IgD-negative memory B cell (primary cell): ENCODE measurements around the gene NINL. TPM values are rescaled to one million over a fixed set of nuclear protein-coding genes. Genes with fewer than 3 reads are reported as not detected.

ENCODE experiments used
- H3K27ac Mint-ChIP-seq, 3 donors: one replicate each; pipeline ENCODE4 v1.8.0; 2020 to 2022; ENCODE audit warnings: mild to moderate bottlenecking in 3 of 3, mixed read lengths in 3 of 3, moderate library complexity in 1 of 3
- H3K27me3 Mint-ChIP-seq: one replicate; pipeline ENCODE4 v1.8.0; 2021; ENCODE audit warnings: mixed read lengths
- H3K36me3 Mint-ChIP-seq: one replicate; pipeline ENCODE4 v1.8.0; 2020; ENCODE audit warnings: mild to moderate bottlenecking, mixed read lengths
- H3K4me1 Mint-ChIP-seq, 3 donors: one replicate each; pipeline ENCODE4 v1.8.0; 2020 to 2022; ENCODE audit warnings: mixed read lengths in 3 of 3, mild to moderate bottlenecking in 1 of 3
- H3K4me3 Mint-ChIP-seq, 4 donors: one replicate each; pipeline ENCODE4 v1.8.0; 2020 to 2022; ENCODE audit warnings: mild to moderate bottlenecking in 4 of 4, mixed read lengths in 4 of 4, moderate library complexity in 3 of 4
- H3K9me3 Mint-ChIP-seq, 3 donors: one replicate each; pipeline ENCODE4 v1.8.0; 2020 to 2021; ENCODE audit warnings: mixed read lengths in 3 of 3, mild to moderate bottlenecking in 1 of 3
- polyA plus RNA-seq: library from polyadenylated mRNA; unstranded; fragments of 300-500 nt; fragmentation: Illumina TruSeq; gene quantifications from one replicate; pipeline ENCODE4 v1.2.3, GENCODE V29; 2021

The NINL gene
- polyA plus RNA-seq, 1 donor from 2014 or later, result 1.8 TPM

DNA sequence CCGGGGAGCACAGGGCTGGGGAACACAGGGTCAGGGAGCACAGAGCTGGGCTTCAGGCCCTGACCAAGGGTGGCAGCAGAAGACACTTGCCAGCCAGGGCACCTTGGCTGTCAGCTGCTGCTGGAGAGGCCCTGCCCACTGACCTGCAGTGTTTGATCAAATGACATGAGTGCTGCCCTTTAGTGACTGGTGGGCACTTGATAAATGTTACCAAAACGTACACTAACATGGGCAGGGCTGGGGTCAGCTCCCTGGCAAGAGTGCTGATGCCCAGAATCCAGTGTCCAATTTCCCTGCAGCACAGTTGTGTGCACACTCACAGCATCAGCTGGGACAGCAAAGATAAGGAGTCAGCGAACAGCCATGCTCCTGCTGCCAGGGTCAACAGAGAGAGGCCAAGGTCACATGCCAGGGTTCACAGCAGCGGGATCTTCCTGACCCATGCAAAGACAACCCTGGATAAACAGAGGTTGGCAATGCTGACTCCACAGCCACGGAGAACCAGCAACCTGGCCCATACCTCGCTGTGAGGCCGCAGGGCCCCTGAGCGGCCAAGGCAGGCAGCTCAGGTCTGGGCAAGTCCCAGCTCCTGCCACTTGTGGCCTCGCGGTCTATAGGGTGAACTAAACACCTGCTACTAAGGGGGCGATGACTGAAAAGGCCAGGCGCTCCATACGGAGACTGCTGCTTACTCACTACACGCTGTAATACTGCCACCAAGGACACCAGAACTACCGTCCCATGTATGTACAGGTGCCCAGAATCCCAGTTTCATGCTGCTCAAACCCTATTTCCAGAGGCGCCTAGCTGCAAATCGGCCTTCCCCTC is 46.3 kb downstream of the NINL start:
- Mint-ChIP-seq H3K27me3 (peaks cover 2% of the 10 kb centered on the region), H3K9me3 (no peaks in the 10 kb centered on the region), H3K4me3 (peak overlapping the region; percentile 85 to 96 (median 90)), H3K36me3 (peaks cover 2% of the 10 kb centered on the region), H3K27ac (peak overlapping the region in 1 of 3 donors; percentile 39), H3K4me1 (peaks cover 11 to 12% (median 11%) of the 10 kb centered on the region in 3 donors)

DNA sequence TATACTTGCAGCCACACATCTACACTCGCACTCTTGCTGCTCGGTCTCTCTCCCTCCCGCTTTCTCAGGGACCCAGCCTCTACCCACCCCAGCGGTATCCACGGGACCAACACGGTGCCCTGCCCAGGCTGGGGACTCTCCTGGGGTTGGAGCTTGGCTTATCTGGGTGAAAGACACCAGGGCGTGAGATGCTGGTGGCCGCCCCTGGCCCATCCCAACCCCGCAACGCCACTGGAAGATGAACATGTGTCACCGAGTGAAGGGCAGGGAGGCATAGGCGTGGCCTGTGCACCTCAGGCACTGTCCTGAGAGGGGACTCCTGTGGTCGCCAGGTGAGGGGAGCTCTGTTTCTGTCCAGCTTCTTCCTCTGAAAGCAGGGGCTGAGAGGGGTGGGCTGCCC is 47.4 kb downstream of the NINL start:
- peaks cover 2% of the 10 kb centered on the region for H3K36me3 Mint-ChIP-seq
- no peaks in the 10 kb centered on the region for H3K9me3 Mint-ChIP-seq
- H3K27me3 Mint-ChIP-seq, result peaks cover 2% of the 10 kb centered on the region

DNA sequence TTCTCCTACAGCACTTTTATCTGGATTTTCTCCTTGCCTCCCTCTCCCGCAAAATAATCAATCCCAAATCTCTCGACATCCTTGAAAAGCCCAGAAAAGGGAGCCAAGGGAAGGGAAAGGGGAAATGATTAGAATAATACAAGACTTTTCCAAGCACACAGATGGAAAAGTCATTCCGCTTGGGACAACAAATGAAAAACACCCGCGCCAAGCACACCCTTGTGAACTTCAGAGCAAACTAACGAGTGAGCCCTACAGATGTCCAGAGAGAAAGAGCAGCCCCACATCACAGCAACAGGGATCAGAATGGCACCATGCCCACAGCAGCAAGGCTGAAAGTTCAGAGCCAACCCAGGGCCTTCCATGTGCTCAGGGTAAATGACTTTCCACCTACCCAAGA is 49.6 kb downstream of the NINL start:
- no peak overlapping the region for H3K27ac Mint-ChIP-seq
- H3K9me3 Mint-ChIP-seq, result peaks cover 0 to 5% (median 4%) of the 10 kb centered on the region in 3 donors
- H3K36me3 Mint-ChIP-seq, result peaks cover 2% of the 10 kb centered on the region
- H3K4me1 Mint-ChIP-seq, result peaks cover 6 to 8% (median 6%) of the 10 kb centered on the region in 3 donors
- peak overlapping the region in 2 of 4 donors; percentile 47 to 76 for H3K4me3 Mint-ChIP-seq
- peaks cover 9% of the 10 kb centered on the region for H3K27me3 Mint-ChIP-seq

More for the DNA sequence above, 47.4 kb downstream of the NINL start:
- H3K4me3 Mint-ChIP-seq, result peak overlapping the region in 2 of 4 donors; percentile 41 to 76
- peaks cover 11 to 12% (median 11%) of the 10 kb centered on the region in 3 donors for H3K4me1 Mint-ChIP-seq
- H3K27ac Mint-ChIP-seq, result peak overlapping the region in 1 of 3 donors; percentile 25

DNA sequence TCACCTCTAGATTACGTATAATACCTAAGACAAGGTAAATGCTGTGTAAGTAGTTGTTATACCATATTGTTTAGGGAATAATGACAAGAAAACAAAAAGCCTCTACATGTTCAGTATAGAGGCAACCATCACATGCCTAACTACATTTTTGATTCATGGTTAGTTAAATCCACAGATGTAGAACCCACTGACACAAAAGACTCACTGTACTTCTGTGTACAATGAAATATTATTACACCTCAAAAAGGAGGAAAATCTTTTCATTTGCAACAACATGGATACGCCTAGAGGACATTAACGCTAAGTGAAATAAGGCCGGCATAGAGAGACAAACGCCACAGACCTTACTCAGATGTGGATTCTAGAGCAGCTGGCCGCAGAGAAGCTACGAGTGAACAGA is 50.5 kb downstream of the NINL start:
- H3K27ac Mint-ChIP-seq, result no peak overlapping the region

DNA sequence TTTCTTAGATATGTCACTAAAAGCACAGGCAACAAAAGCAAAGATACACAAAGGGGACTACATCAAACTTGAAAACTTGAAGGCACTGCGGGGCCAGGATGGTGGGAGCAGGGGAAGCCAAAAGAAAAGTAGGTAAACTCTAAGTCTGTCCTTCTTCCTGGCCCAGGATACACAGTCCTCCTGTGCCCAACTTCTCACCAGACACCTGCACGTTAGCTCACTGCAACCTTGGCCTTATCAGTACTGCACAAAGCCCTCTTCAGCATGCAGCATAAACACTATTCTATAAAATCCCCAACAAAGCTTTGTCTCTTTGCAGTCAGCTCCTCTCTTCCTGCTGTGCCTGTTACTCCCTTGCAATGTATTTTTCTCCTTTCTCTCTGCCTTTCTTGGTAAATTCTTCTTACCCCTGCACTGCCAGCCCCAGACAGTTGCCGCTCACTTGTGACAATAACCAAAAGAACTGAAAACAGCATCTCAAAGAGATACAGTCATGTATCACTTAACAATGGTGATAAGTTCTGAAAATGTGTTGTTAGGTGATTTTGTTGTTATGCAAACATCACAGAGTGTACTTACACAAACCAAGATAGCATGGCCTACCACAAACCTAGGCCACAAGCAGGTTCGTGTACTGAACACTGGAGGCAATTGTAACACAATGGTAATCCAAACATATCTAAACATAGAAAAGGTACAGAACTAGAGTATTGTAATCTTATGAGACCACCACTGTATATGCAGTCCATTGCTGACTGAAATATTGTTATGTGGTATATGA is 51.2 kb downstream of the NINL start:
- Mint-ChIP-seq H3K27ac (no peak overlapping the region), H3K4me1 (peaks cover 0 to 5% (median 3%) of the 10 kb centered on the region in 3 donors)

More for the DNA sequence above, 50.5 kb downstream of the NINL start:
- H3K4me3 Mint-ChIP-seq, result no peak overlapping the region
- H3K36me3 Mint-ChIP-seq, result peaks cover 2% of the 10 kb centered on the region
- H3K27me3 Mint-ChIP-seq, result peaks cover 9% of the 10 kb centered on the region
- H3K9me3 Mint-ChIP-seq, result peaks cover 0 to 13% (median 4%) of the 10 kb centered on the region in 3 donors
- peaks cover 0 to 4% (median 3%) of the 10 kb centered on the region in 3 donors for H3K4me1 Mint-ChIP-seq

DNA sequence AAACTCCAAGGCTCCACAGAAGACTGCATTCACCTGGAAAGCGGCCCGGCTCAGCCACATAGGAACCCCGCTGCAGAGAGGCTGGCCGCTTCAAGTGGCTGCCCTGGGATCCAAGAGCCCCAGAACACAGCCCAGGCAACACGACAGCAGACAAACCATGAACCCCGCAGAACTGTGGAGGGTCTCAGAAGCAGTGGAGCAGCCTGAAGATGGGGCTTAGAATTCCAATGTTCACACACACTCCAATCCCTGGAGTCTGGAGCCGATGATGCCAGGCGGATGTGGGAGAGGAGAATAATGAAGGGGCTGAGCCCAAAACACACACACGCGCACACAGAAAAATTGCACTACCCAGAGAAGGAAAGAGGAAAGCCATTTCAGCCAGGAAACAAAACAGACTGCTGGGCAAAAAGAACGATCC is 52.4 kb downstream of the NINL start:
- Mint-ChIP-seq H3K4me3 (no peak overlapping the region), H3K27ac (no peak overlapping the region), H3K27me3 (peaks cover 9% of the 10 kb centered on the region), H3K4me1 (peaks cover 0 to 10% (median 7%) of the 10 kb centered on the region in 3 donors), H3K36me3 (peaks cover 5% of the 10 kb centered on the region), H3K9me3 (peaks cover 0 to 13% (median 4%) of the 10 kb centered on the region in 3 donors)

More for the DNA sequence above, 51.2 kb downstream of the NINL start:
- H3K9me3 Mint-ChIP-seq, result peaks cover 0 to 13% (median 4%) of the 10 kb centered on the region in 3 donors
- H3K36me3 Mint-ChIP-seq, result peaks cover 2% of the 10 kb centered on the region
- no peak overlapping the region for H3K4me3 Mint-ChIP-seq
- peaks cover 9% of the 10 kb centered on the region for H3K27me3 Mint-ChIP-seq

DNA sequence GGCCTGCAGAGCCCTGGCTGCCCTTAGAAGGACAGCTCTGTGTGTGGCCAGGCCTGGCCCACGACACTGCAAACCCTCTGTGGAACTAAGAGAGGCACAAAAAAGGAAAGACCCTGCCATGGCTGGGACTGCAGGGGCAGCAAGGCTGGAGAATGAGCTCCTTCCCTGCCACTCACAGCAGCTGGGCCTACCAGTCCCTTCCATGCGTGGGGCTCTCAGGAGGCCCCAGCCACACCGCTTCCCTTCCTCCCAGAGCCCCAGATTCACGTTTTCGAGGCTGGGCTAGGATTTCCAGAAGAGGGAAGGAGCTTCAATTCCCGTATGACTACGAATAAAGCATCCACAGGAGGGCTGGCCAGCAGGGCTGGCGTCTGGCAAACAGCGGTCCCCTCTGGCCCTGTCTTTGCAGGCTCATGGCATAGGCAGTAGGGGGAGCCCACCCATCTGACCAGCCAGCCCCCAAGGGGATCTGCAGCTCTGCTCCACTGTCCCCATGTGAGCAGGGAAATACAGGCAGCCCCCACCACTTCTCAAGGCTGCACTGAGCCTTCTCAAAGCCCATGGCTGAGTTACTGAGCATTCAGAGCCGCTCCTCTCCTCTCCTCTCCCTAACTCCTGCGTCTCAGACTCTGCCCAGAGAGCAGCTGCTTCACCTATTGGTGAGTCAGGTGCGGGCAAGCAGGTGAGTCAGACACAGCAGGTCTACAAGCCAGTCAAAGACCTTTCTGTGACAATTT is 53.1 kb downstream of the NINL start:
- Mint-ChIP-seq H3K4me3 (peak overlapping the region in 1 of 4 donors; percentile 41), H3K27me3 (peaks cover 9% of the 10 kb centered on the region), H3K4me1 (peaks cover 0 to 10% (median 7%) of the 10 kb centered on the region in 3 donors), H3K9me3 (peaks cover 0 to 13% (median 4%) of the 10 kb centered on the region in 3 donors), H3K36me3 (peaks cover 5% of the 10 kb centered on the region), H3K27ac (no peak overlapping the region)

DNA sequence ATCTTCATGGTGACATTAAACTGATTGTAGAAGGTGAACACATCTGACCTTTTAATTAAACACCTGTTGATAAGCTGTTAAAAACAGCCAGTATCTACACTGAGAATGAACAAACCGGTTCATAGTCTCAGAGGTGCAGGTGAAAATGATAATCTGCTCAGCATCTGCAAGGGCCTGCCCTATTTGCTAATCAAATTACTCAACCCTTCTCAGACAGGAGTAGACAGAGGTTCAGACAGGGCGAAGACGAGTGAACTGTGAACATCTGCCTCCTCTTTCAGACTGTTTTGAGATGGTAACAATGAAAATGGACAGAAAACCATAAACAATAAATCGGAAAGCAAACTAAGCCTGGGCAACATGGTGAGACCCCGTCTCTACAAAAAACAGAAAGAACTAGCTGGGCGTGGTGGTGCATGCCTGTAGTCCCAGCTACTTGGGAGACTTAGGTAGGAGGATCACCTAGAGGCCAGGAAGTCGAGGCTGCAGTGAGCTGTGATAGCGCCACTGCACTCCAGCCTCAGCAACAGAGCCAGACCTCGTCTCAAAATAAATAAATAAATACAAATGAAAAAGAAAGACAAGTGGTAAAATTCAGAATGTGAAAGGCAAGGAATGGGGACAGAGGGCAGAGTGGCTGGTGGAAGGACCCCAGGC is 55.9 kb downstream of the NINL start:
- Mint-ChIP-seq H3K36me3 (peaks cover 3% of the 10 kb centered on the region), H3K27ac (no peak overlapping the region), H3K9me3 (peaks cover 0 to 13% (median 4%) of the 10 kb centered on the region in 3 donors), H3K4me1 (peaks cover 0 to 10% (median 7%) of the 10 kb centered on the region in 3 donors), H3K27me3 (peaks cover 7% of the 10 kb centered on the region), H3K4me3 (peak overlapping the region in 1 of 4 donors; percentile 33)

DNA sequence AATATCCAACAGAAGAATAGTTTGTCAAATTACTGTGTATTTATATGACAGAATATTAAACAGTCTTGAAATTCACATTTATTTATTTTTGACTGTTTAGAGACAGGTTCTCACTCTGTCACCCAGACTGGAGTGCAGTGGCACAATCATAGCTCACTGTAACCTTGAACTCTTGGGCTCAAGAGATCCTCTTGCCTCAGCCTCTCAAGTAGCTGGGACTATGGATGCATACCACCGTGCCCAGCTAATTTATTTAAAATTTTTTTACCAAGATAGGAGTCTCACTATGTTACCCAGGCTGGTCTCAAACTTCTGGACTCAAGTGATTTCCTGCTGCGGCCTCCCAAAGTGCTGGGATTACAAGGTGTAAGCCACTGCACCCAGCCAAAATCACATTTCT is 57.4 kb downstream of the NINL start:
- Mint-ChIP-seq H3K9me3 (peaks cover 0 to 13% (median 4%) of the 10 kb centered on the region in 3 donors), H3K4me3 (no peak overlapping the region), H3K27ac (no peak overlapping the region), H3K36me3 (peaks cover 5% of the 10 kb centered on the region), H3K4me1 (peaks cover 0 to 10% (median 7%) of the 10 kb centered on the region in 3 donors), H3K27me3 (peaks cover 10% of the 10 kb centered on the region)

DNA sequence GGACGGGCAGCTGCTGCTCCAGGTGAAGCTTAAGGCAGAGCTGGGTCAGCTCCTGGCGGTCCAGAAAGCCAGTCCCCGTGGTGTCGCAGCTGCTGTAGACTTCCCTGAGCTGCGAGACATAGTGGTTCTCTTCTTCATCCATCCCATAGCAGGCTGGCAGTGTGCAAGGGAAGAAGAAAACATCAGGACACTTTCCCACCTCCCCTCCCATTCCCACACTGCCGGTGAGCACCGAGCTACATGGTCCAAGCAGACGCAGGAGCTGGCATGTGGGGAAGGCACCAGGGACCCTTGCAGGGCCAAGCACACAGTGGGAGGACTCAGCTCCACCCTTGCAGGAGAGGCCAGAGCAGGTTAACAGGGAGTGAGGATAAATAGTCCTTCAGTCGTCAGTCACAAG is 58.9 kb downstream of the NINL start:
- peaks cover 0 to 10% (median 7%) of the 10 kb centered on the region in 3 donors for H3K4me1 Mint-ChIP-seq
- no peak overlapping the region for H3K27ac Mint-ChIP-seq
- no peak overlapping the region for H3K4me3 Mint-ChIP-seq
- H3K36me3 Mint-ChIP-seq, result peaks cover 8% of the 10 kb centered on the region
- H3K27me3 Mint-ChIP-seq, result peaks cover 5% of the 10 kb centered on the region
- H3K9me3 Mint-ChIP-seq, result peaks cover under 1 to 13% (median 2%) of the 10 kb centered on the region in 3 donors

DNA sequence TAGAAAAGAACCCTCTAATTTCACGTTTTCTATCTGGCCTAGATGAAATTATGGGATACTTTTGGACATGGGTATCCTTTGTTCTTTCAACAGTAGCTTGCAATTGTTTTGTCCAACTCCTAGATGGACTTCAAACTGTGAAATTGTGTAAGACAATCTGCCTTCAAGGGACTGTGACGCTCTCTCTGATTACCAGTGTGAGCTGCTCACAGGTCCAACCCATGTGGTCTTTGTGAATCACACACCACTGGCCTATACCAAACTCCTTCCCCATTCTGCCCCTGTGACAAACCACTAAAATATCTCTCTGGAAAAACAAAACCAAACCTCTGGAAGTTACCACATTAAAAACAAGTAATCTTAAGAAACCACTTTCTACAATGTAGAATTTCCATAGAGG is 59.5 kb downstream of the NINL start:
- Mint-ChIP-seq H3K9me3 (peaks cover 0 to 9% (median 2%) of the 10 kb centered on the region in 3 donors), H3K36me3 (peaks cover 8% of the 10 kb centered on the region), H3K4me3 (no peak overlapping the region)

DNA sequence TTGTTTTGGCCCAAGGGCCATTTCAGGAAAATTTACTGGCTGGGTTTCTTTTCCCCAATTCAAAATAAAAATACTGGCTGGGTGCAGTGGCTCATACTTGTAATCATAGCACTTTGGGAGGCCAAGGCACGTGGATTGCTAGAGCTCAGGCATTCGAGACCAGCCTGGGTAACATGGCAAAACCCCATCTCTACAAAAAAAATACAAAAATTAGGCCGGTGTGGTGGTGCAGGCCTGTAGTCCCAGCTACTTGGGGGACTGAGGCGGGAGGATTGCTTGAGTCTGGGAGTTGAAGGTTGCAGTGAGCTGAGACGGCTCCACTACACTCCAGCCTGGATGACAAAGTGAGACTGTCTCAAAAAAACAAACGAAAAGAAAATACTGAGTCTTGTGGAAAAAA is 60.0 kb downstream of the NINL start:
- no peak overlapping the region for H3K27ac Mint-ChIP-seq
- H3K4me1 Mint-ChIP-seq, result peaks cover 0 to 10% (median 7%) of the 10 kb centered on the region in 3 donors
- no peak overlapping the region for H3K4me3 Mint-ChIP-seq
- peaks cover 8% of the 10 kb centered on the region for H3K36me3 Mint-ChIP-seq
- H3K9me3 Mint-ChIP-seq, result peaks cover 0 to 3% (median 2%) of the 10 kb centered on the region in 3 donors
- peaks cover 3% of the 10 kb centered on the region for H3K27me3 Mint-ChIP-seq

More for the DNA sequence above, 59.5 kb downstream of the NINL start:
- no peak overlapping the region for H3K27ac Mint-ChIP-seq
- peaks cover 0 to 10% (median 7%) of the 10 kb centered on the region in 3 donors for H3K4me1 Mint-ChIP-seq
- peaks cover 3% of the 10 kb centered on the region for H3K27me3 Mint-ChIP-seq

DNA sequence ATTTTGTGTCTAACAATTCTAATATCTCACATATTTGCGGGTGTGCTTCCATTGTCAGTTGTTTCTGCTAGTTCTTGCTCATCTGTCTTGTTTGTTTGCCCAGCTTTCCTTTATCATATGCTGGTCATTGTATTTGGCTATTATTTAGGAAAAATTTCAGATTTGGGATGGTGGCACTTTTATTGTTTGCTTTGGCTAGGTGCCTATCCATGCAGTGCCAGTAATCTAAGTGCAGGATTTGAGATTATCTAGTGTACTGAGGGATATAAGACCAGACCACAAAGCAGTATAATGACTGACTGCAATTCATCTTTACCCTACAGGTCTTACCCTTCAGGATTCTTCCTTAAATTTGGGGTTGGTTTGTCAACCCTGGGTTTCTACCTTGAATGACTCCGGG is 63.9 kb downstream of the NINL start:
- peaks cover 3% of the 10 kb centered on the region for H3K27me3 Mint-ChIP-seq
- peaks cover 9% of the 10 kb centered on the region for H3K36me3 Mint-ChIP-seq
- no peak overlapping the region for H3K27ac Mint-ChIP-seq
- peaks cover 0 to 3% (median 3%) of the 10 kb centered on the region in 3 donors for H3K4me1 Mint-ChIP-seq
- H3K4me3 Mint-ChIP-seq, result no peak overlapping the region
- H3K9me3 Mint-ChIP-seq, result peaks cover 0 to 2% (median 0%) of the 10 kb centered on the region in 3 donors

DNA sequence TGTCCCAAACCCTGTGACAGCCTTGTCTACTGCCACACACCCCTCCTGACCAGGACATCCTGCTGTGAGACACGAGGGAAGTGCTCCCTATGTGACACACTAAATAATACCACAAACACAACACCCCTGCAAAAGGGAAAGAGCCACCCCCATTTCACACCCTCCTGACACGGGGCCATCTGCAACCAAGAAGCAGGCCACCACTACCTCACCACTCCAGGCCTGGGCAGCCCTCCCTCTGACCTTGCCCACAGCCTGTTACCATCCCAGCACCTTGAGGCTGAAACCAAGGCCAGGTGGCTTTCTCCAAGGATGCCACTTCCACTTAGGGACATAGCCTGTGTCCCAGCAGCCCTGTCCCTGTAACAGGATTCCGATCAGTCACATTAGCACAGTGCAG is 68.2 kb downstream of the NINL start:
- Mint-ChIP-seq H3K4me1 (peaks cover 0 to 3% (median 3%) of the 10 kb centered on the region in 3 donors), H3K4me3 (no peak overlapping the region), H3K9me3 (peaks cover 15 to 25% (median 25%) of the 10 kb centered on the region in 3 donors), H3K36me3 (peaks cover 8% of the 10 kb centered on the region), H3K27ac (no peak overlapping the region), H3K27me3 (no peaks in the 10 kb centered on the region)
